Prostate gland (tissue), 2 donors: ENCODE measurements around the gene RPLP1.

ENCODE experiments used
- CTCF ChIP-seq, 4 experiments: fragments of 200-600 bp in 2 of 4; fragments of 450-650 bp in 2 of 4; sonication (generic) in 2 of 4; IDR thresholded peaks; 1 replicate in 3 of 4; 2 replicates in 1 of 4; pipeline ENCODE4 v1.5.1; 2016 to 2019; ENCODE audit warnings: antibody characterized with exemption in 4 of 4, mild to moderate bottlenecking in 2 of 4, moderate library complexity in 2 of 4
- POLR2A ChIP-seq: fragments of 450-650 bp; IDR thresholded peaks from one replicate; pipeline ENCODE4 v1.6.1; 2016; ENCODE audit warnings: antibody characterized with exemption, mild to moderate bottlenecking
- POLR2AphosphoS5 ChIP-seq: sonication (generic); formaldehyde crosslinking; IDR thresholded peaks from one replicate; pipeline ENCODE4 v1.6.1; 2017; ENCODE audit warnings: antibody characterized with exemption

GRCh38 chr15:69472046-69472445 lies 19.4 kb downstream of the RPLP1 start:
- TF ChIP-seq CTCF (IDR thresholded peaks at IDR 0.05) (no peak), POLR2AphosphoS5 (no peak), POLR2A (no peak)
